Thymus (tissue), 11 donors: Measurements from ENCODE around the gene EN2. TPM values are rescaled to one million over a fixed set of nuclear protein-coding genes. Genes with fewer than 3 reads are reported as not detected.

Experiments used
- DNase-seq, 9 donors: peaks; one replicate each; pipeline ENCODE4 v3.0.0-alpha.2; 2013; ENCODE audit warnings: low spot score in 9 of 9, low read depth in 6 of 9, missing footprints in 1 of 9
- H3K27ac ChIP-seq, 2 donors: one replicate each; pipeline ENCODE4 v1.5.1; 2013; ENCODE audit warnings: control low read depth in 1 of 2, low read depth in 1 of 2, low read length in 1 of 2, mild to moderate bottlenecking in 1 of 2, moderate library complexity in 1 of 2
- H3K27me3 ChIP-seq, 2 donors: one replicate each; pipeline ENCODE4 v1.5.1; 2013; ENCODE audit warnings: low read length in 1 of 2; ENCODE audit not compliant: control insufficient read depth in 2 of 2, insufficient read depth in 1 of 2
- H3K36me3 ChIP-seq, 2 donors: one replicate each; pipeline ENCODE4 v1.5.1; 2013; ENCODE audit warnings: low read length in 1 of 2, mild to moderate bottlenecking in 1 of 2, moderate library complexity in 1 of 2; ENCODE audit not compliant: control insufficient read depth in 2 of 2, insufficient read depth in 2 of 2
- H3K4me1 ChIP-seq, 2 donors: one replicate each; pipeline ENCODE4 v1.5.1; 2013; ENCODE audit warnings: low read length in 2 of 2; ENCODE audit not compliant: control insufficient read depth in 2 of 2, insufficient read depth in 2 of 2
- H3K4me3 ChIP-seq, 2 donors: one replicate each; pipeline ENCODE4 v1.5.1; 2013; ENCODE audit warnings: low read length in 2 of 2, control low read depth in 1 of 2, mild to moderate bottlenecking in 1 of 2
- H3K9me3 ChIP-seq, 2 donors: one replicate each; pipeline ENCODE4 v1.5.1; 2013; ENCODE audit warnings: low read length in 1 of 2, mild to moderate bottlenecking in 1 of 2; ENCODE audit not compliant: control insufficient read depth in 2 of 2, insufficient read depth in 1 of 2
- WGBS: extraction: QIAGEN DNeasy Blood & Tissue Kit; methylation state at CpG from one replicate; pipeline ENCODE4 v1.1.7; 2013; 5-methylcytosine and 5-hydroxymethylcytosine counted together
- polyA plus RNA-seq: library from polyadenylated mRNA; stranded (reverse); fragments of 200-250 nt; gene quantifications from one replicate; pipeline ENCODE4 v1.2.3, GENCODE V29; 2013
- total RNA-seq: library from RNA; stranded (reverse); fragments of 120-200 nt; gene quantifications from one replicate; pipeline ENCODE4 v1.2.4, GENCODE V29; 2013
- donor health status: healthy.

Gene EN2
- total and polyA plus RNA-seq, 2 donors: under 0.01 to 0.05 TPM

DNA sequence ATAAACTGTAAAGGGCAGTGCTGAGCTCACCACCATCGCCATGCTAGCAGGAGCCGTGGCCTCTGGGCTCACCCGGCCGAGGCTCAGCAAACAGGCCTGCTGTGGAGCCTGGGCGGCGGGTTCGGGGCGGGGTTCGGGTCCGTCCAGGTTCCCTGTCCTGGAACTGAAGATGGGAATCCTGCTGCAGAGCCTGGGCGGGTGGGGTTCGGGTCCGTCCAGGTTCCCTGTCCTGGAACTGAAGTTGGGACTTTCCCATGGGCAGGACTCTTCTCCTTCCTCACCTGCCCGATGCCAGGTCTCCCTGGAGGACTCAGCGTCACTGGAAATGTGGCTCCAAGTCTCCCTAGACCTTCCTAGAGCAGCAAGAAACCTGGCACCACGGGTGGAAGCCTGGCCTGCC lies 36.6 kb downstream of the EN2 start:
- WGBS: 96% methylated on average over 16 of the region's 16 CpGs
- H3K4me3 ChIP-seq: no peak overlapping the region
- H3K4me1 ChIP-seq: peaks cover 6 to 13% of the 10 kb centered on the region in 2 donors
- no peaks in the 10 kb centered on the region for H3K36me3 ChIP-seq
- H3K9me3 ChIP-seq: no peaks in the 10 kb centered on the region
- no peak for DNase-seq
- H3K27me3 ChIP-seq: peaks cover 24 to 85% of the 10 kb centered on the region in 2 donors
- H3K27ac ChIP-seq: no peak overlapping the region

- 89% methylated on average over 13 of the region's 13 CpGs for WGBS
- no peak for DNase-seq
- peaks cover 27 to 80% of the 10 kb centered on the region in 2 donors for H3K27me3 ChIP-seq
Observed at GRCh38 chr7:155495440-155496248, 37.7 kb downstream of the EN2 start.

DNA sequence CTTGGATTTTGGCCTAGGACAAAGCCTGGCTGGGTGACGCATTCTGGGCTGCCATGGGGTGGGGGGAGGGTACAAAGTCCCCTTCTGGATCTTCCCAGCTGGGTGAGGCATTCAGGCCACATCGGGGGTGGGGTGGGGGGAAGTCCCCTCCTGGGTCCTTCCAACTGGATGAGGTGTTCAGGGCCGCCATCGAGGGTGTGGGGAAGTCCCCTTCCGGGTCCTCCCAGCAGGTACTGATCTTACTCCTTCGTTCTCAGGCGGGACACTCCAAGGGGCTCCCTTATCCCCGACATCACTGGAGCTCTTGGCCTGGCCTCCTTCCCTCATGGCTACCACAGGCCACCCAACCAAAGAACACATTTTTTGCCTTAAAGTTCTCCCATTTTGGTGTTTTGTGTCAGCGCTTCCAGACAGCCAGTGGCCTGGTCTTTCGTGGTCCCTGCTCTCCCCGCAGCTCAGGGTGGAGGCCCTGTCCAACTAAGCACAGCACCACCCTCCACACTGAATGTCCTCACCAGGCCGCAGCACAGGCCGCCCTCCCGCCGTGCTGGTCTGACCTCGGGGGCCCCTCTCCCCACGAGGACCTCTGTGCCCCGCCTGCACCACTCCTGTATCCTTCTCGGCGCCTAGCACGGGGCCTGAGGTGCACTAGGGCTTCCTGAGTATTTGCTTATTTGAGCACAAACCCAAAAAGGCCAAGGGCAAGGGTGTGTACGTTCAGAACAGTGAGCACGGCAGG lies 38.5 kb downstream of the EN2 start:
- 94% methylated on average over 23 of the region's 23 CpGs for WGBS
- H3K4me1 ChIP-seq: no peaks in the 10 kb centered on the region
- no peaks in the 10 kb centered on the region for H3K9me3 ChIP-seq
- no peaks in the 10 kb centered on the region for H3K36me3 ChIP-seq
- DNase-seq: no peak
- H3K4me3 ChIP-seq: no peak overlapping the region
- peaks cover 22 to 80% of the 10 kb centered on the region in 2 donors for H3K27me3 ChIP-seq
- H3K27ac ChIP-seq: no peak overlapping the region

More at GRCh38 chr7:155495440-155496248, 37.7 kb downstream of the EN2 start:
- Histone ChIP-seq H3K4me3 (no peak overlapping the region), H3K27ac (no peak overlapping the region), H3K4me1 (peaks cover 3 to 4% of the 10 kb centered on the region in 2 donors), H3K9me3 (no peaks in the 10 kb centered on the region), H3K36me3 (no peaks in the 10 kb centered on the region)

GRCh38 chr7:155497149-155497901 lies 39.4 kb downstream of the EN2 start:
- Histone ChIP-seq H3K36me3 (no peaks in the 10 kb centered on the region), H3K9me3 (no peaks in the 10 kb centered on the region), H3K4me1 (no peaks in the 10 kb centered on the region), H3K27ac (no peak overlapping the region), H3K27me3 (peaks cover 21 to 80% of the 10 kb centered on the region in 2 donors), H3K4me3 (no peak overlapping the region)
- WGBS: 73% methylated on average over 26 of the region's 26 CpGs
- DNase-seq: no peak

GRCh38 chr7:155505422-155505793 lies 47.5 kb downstream of the EN2 start:
- H3K27ac ChIP-seq: no peak overlapping the region
- WGBS: 45% methylated on average over 3 of the region's 3 CpGs
- no peak overlapping the region for H3K4me3 ChIP-seq
- no peak for DNase-seq
- no peaks in the 10 kb centered on the region for H3K9me3 ChIP-seq
- H3K27me3 ChIP-seq: peaks cover 64 to 92% of the 10 kb centered on the region in 2 donors
- peaks cover 7 to 10% of the 10 kb centered on the region in 2 donors for H3K4me1 ChIP-seq
- no peaks in the 10 kb centered on the region for H3K36me3 ChIP-seq

- H3K4me3 ChIP-seq: no peak overlapping the region
- no peaks in the 10 kb centered on the region for H3K9me3 ChIP-seq
- no peak overlapping the region for H3K27ac ChIP-seq
- peaks cover 7 to 10% of the 10 kb centered on the region in 2 donors for H3K4me1 ChIP-seq
- 13% methylated on average over 14 of the region's 14 CpGs for WGBS
- H3K27me3 ChIP-seq: peaks cover 68 to 93% of the 10 kb centered on the region in 2 donors
- no peaks in the 10 kb centered on the region for H3K36me3 ChIP-seq
- peak in 2 of 9 donors; percentile 21 to 48 for DNase-seq
Observed at GRCh38 chr7:155506854-155507337, 49.0 kb downstream of the EN2 start.

GRCh38 chr7:155507576-155507975 lies 49.6 kb downstream of the EN2 start:
- no peaks in the 10 kb centered on the region for H3K36me3 ChIP-seq
- 11% methylated on average over 4 of the region's 4 CpGs for WGBS
- H3K27ac ChIP-seq: no peak overlapping the region
- DNase-seq: no peak
- peaks cover 7 to 10% of the 10 kb centered on the region in 2 donors for H3K4me1 ChIP-seq
- no peaks in the 10 kb centered on the region for H3K9me3 ChIP-seq
- peaks cover 72 to 94% of the 10 kb centered on the region in 2 donors for H3K27me3 ChIP-seq
- H3K4me3 ChIP-seq: no peak overlapping the region

- peaks cover 68 to 99% of the 10 kb centered on the region in 2 donors for H3K27me3 ChIP-seq
- 10% methylated on average over 29 of the region's 29 CpGs for WGBS
Observed at GRCh38 chr7:155508376-155509358, 50.7 kb downstream of the EN2 start.

More at GRCh38 chr7:155508376-155509358, 50.7 kb downstream of the EN2 start:
- H3K27ac ChIP-seq: no peak overlapping the region
- H3K36me3 ChIP-seq: no peaks in the 10 kb centered on the region
- H3K4me3 ChIP-seq: no peak overlapping the region
- DNase-seq: peak in 2 of 9 donors; percentile 9 to 40
- no peaks in the 10 kb centered on the region for H3K9me3 ChIP-seq
- H3K4me1 ChIP-seq: peaks cover 7 to 10% of the 10 kb centered on the region in 2 donors
